Mammary epithelial cell (primary cell): Measurements from ENCODE around the gene SH3GLB2.

Source experiments
- EZH2 ChIP-seq: IDR thresholded peaks from 2 replicates; pipeline ENCODE4 v1.6.1; 2012; ENCODE audit warnings: low read length, inconsistent platforms, borderline replicate concordance
- TF ChIP-seq, protein P1 (sequence below), 2 donors: IDR thresholded peaks in 1 of 2; conservative IDR thresholded peaks in 1 of 2; 2 replicates each; pipeline ENCODE4 v1.5.1; 2011 to 2012; ENCODE audit warnings: inconsistent platforms in 2 of 2, low read length in 2 of 2, mild to moderate bottlenecking in 2 of 2, control low read depth in 1 of 2, low read depth in 1 of 2; ENCODE audit not compliant: insufficient read depth in 1 of 2; ENCODE audit errors: extremely low read depth in 1 of 2

DNA sequence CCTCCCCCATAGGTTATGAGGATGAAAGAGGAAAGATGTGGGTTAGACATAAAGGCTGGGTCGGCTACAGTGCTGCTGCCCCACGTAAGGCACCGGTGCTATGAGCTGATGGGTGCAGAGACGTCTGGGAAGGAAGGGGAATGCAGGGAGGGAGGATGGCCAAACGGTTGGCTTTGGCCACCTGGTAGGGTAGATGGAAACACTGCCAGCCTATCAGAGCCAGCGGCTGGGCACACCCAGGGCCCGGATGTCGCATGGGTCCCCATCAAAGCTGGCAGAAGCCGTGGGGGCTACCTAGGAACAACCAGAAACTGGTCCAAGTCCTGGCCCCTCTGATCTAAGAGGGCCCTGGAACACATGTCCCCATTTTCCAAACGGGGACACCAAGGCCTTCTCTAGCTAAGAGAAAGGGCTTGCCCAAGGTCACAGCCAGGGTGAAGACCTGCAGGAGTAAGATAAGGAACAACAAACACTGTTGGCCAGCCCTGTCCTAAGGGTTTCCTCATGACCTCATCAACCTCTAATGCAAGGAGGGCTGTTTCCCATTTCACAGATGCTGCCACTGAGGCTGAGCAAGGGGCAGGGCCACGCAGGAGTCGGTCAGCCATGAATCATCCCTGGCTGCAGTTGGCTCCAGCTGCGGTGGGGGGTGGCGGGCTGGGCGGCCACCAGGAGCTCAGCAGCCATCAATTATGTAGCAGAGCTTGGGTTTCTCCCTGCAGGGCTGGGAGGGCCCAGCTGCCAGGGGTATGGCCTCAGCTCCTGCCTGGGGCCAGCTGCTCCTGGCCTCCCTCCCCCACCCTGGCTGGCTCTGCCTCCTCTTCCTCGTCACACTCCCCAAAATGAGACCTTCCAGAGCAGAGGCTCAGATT lies 4.9 kb downstream of the SH3GLB2 start:
- TF ChIP-seq, protein P1, sequence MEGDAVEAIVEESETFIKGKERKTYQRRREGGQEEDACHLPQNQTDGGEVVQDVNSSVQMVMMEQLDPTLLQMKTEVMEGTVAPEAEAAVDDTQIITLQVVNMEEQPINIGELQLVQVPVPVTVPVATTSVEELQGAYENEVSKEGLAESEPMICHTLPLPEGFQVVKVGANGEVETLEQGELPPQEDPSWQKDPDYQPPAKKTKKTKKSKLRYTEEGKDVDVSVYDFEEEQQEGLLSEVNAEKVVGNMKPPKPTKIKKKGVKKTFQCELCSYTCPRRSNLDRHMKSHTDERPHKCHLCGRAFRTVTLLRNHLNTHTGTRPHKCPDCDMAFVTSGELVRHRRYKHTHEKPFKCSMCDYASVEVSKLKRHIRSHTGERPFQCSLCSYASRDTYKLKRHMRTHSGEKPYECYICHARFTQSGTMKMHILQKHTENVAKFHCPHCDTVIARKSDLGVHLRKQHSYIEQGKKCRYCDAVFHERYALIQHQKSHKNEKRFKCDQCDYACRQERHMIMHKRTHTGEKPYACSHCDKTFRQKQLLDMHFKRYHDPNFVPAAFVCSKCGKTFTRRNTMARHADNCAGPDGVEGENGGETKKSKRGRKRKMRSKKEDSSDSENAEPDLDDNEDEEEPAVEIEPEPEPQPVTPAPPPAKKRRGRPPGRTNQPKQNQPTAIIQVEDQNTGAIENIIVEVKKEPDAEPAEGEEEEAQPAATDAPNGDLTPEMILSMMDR (conservative IDR thresholded peaks at IDR 0.05 in 1 of 2, IDR thresholded peaks at IDR 0.05 in 1 of 2; ENCODE audit: extremely low read depth in 1 of 2, insufficient read depth in 1 of 2, low read depth in 1 of 2, low read length in 2 of 2) = no peak
- no peak for TF ChIP-seq EZH2
